ENCODE data around the gene MRPS17. TPM values are rescaled to one million over a fixed set of nuclear protein-coding genes. Genes with fewer than 3 reads are reported as not detected.

The MRPS17 gene
- total and polyA plus RNA-seq, 2 donors (not counting 1 experiment from before 2014, with no cell fraction given) = 4.2 to 13.0 TPM

Other genes starting within 250 kb of the MRPS17 start
- gene SEPTIN14, start 89.1 kb upstream of the MRPS17 start, total RNA-seq = not detected in 2 replicates
- gene SEPTIN14, start 89.1 kb upstream of the MRPS17 start, polyA plus RNA-seq = not detected in 2 replicates
- 4.3 and 4.8 TPM in 2 replicates for gene ZNF713, start 64.4 kb upstream of the MRPS17 start, total RNA-seq
- 0.88 and 1.2 TPM in 2 replicates for gene ZNF713, start 64.4 kb upstream of the MRPS17 start, polyA plus RNA-seq
- 40.4 and 42.6 TPM in 2 replicates for gene NIPSNAP2, start 12.7 kb downstream of the MRPS17 start, total RNA-seq
- 19.6 and 22.0 TPM in 2 replicates for gene NIPSNAP2, start 12.7 kb downstream of the MRPS17 start, polyA plus RNA-seq
- 4.1 and 6.2 TPM in 2 replicates for gene PSPH, start 99.6 kb downstream of the MRPS17 start, total RNA-seq
- 1.9 and 2.0 TPM in 2 replicates for gene PSPH, start 99.6 kb downstream of the MRPS17 start, polyA plus RNA-seq
- gene CCT6A, start 99.9 kb downstream of the MRPS17 start, total RNA-seq = 71.3 and 79.0 TPM in 2 replicates
- 40.3 and 55.3 TPM in 2 replicates for gene CCT6A, start 99.9 kb downstream of the MRPS17 start, polyA plus RNA-seq
- gene SUMF2, start 112.4 kb downstream of the MRPS17 start, total RNA-seq = 112 and 115 TPM in 2 replicates
- gene SUMF2, start 112.4 kb downstream of the MRPS17 start, polyA plus RNA-seq = 101 TPM in 2 replicates
- gene PHKG1, start 141.1 kb downstream of the MRPS17 start, total RNA-seq = 3.3 and 4.0 TPM in 2 replicates
- 1.9 and 2.1 TPM in 2 replicates for gene PHKG1, start 141.1 kb downstream of the MRPS17 start, polyA plus RNA-seq
- 166 and 168 TPM in 2 replicates for gene CHCHD2, start 154.6 kb downstream of the MRPS17 start, total RNA-seq
- 246 and 286 TPM in 2 replicates for gene CHCHD2, start 154.6 kb downstream of the MRPS17 start, polyA plus RNA-seq
- not detected in 2 replicates for gene NUPR2, start 164.5 kb downstream of the MRPS17 start, total RNA-seq
- not detected in 2 replicates for gene NUPR2, start 164.5 kb downstream of the MRPS17 start, polyA plus RNA-seq